ENCODE data around the gene CTDP1. TPM values are rescaled to one million over a fixed set of nuclear protein-coding genes. Genes with fewer than 3 reads are reported as not detected.
"Not testable (repeated sequence)": the region's sequence is repeated elsewhere in the genome, so short reads cannot be mapped to it uniquely, and the experiment has no call there.

The CTDP1 gene
- total and polyA plus RNA-seq, 4 donors = 2.7 to 13.9 (median 10.5) TPM

- not testable (repeated sequence) for DNase-seq (ENCODE audit: low spot score)
- 92% methylated on average over 32 of the region's 32 CpGs for WGBS
These were observed 14.7 kb downstream of the CTDP1 start for GRCh38 chr18:79694206-79694894.

GRCh38 chr18:79694895-79695213 lies 15.3 kb downstream of the CTDP1 start:
- no peak overlapping the region for H3K9ac ChIP-seq (ENCODE audit: low read depth in 1 of 2, low read length in 2 of 2)
- peaks cover 17 to 42% (median 21%) of the 10 kb centered on the region in 4 donors for H3K36me3 ChIP-seq (ENCODE audit: control insufficient read depth in 4 of 4, insufficient read depth in 3 of 4, low read depth in 1 of 4, low read length in 3 of 4)
- TF ChIP-seq YY1 (IDR thresholded peaks at IDR 0.05) (no peak), RXRA (IDR thresholded peaks at IDR 0.05) (no peak), EGR1 (IDR thresholded peaks at IDR 0.05; ENCODE audit: low read depth in 2 of 2) (no peak), JUND (IDR thresholded peaks at IDR 0.05) (no peak), SP1 (IDR thresholded peaks at IDR 0.05) (no peak), RAD21 (IDR thresholded peaks at IDR 0.05) (no peak), FOXA2 (IDR thresholded peaks at IDR 0.05) (no peak), REST (IDR thresholded peaks at IDR 0.05) (no peak), FOXA1 (IDR thresholded peaks at IDR 0.05) (no peak), HNF4G (IDR thresholded peaks at IDR 0.05) (no peak), NR2F2 (IDR thresholded peaks at IDR 0.05) (no peak), TAF1 (conservative IDR thresholded peaks at IDR 0.05) (no peak), CTCF (IDR thresholded peaks at IDR 0.05; ENCODE audit: low read depth, low read length, missing input control) (no peak), GABPA (IDR thresholded peaks at IDR 0.05 in 1 of 2, conservative IDR thresholded peaks at IDR 0.05 in 1 of 2) (no peak), HNF4A (conservative IDR thresholded peaks at IDR 0.05) (no peak)
- TF ChIP-seq, protein P1, sequence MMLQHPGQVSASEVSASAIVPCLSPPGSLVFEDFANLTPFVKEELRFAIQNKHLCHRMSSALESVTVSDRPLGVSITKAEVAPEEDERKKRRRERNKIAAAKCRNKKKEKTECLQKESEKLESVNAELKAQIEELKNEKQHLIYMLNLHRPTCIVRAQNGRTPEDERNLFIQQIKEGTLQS (IDR thresholded peaks at IDR 0.05) = no peak
- TF ChIP-seq, protein P2, sequence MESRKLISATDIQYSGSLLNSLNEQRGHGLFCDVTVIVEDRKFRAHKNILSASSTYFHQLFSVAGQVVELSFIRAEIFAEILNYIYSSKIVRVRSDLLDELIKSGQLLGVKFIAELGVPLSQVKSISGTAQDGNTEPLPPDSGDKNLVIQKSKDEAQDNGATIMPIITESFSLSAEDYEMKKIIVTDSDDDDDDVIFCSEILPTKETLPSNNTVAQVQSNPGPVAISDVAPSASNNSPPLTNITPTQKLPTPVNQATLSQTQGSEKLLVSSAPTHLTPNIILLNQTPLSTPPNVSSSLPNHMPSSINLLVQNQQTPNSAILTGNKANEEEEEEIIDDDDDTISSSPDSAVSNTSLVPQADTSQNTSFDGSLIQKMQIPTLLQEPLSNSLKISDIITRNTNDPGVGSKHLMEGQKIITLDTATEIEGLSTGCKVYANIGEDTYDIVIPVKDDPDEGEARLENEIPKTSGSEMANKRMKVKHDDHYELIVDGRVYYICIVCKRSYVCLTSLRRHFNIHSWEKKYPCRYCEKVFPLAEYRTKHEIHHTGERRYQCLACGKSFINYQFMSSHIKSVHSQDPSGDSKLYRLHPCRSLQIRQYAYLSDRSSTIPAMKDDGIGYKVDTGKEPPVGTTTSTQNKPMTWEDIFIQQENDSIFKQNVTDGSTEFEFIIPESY (IDR thresholded peaks at IDR 0.05) = no peak
- TF ChIP-seq, protein P3, sequence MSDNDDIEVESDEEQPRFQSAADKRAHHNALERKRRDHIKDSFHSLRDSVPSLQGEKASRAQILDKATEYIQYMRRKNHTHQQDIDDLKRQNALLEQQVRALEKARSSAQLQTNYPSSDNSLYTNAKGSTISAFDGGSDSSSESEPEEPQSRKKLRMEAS (IDR thresholded peaks at IDR 0.05) = no peak
- no peak overlapping the region for H3K27ac ChIP-seq (ENCODE audit: low read depth in 1 of 2, low read length in 2 of 2)
- no peaks in the 10 kb centered on the region for H3K27me3 ChIP-seq (ENCODE audit: control insufficient read depth in 4 of 4, insufficient read depth in 4 of 4, low read length in 3 of 4)
- H3K4me1 ChIP-seq (ENCODE audit: control insufficient read depth in 4 of 4, insufficient read depth in 4 of 4, low read length in 3 of 4) = no peaks in the 10 kb centered on the region
- WGBS = 93% methylated on average over 3 of the region's 3 CpGs
- H3K4me3 ChIP-seq (ENCODE audit: low read depth in 1 of 3, low read length in 3 of 3) = no peak overlapping the region
- no peaks in the 10 kb centered on the region for H3K9me3 ChIP-seq (ENCODE audit: control insufficient read depth in 4 of 4, low read length in 3 of 4)
- no peak for DNase-seq (ENCODE audit: low spot score)

More at GRCh38 chr18:79694206-79694894, 14.7 kb downstream of the CTDP1 start:
- not testable (repeated sequence) for H3K9me3 ChIP-seq (ENCODE audit: control insufficient read depth in 4 of 4, low read length in 3 of 4); H3K9ac ChIP-seq (ENCODE audit: low read depth in 1 of 2, low read length in 2 of 2); H3K4me3 ChIP-seq (ENCODE audit: low read depth in 1 of 3, low read length in 3 of 3); H3K27me3 ChIP-seq (ENCODE audit: control insufficient read depth in 4 of 4, insufficient read depth in 4 of 4, low read length in 3 of 4); H3K27ac ChIP-seq (ENCODE audit: low read depth in 1 of 2, low read length in 2 of 2); H3K4me1 ChIP-seq (ENCODE audit: control insufficient read depth in 4 of 4, insufficient read depth in 4 of 4, low read length in 3 of 4)
- peaks cover 14 to 38% (median 18%) of the 10 kb centered on the region in 4 donors for H3K36me3 ChIP-seq (ENCODE audit: control insufficient read depth in 4 of 4, insufficient read depth in 3 of 4, low read depth in 1 of 4, low read length in 3 of 4)

All from liver (tissue), 9 donors.